GM21737 (cell line): Measurements from ENCODE around the gene ANKRD9.

ENCODE experiments used
- ATAC-seq: cut with Tn5 transposase; IDR thresholded peaks from one replicate; pipeline ENCODE4 v1.9.1; 2021; ENCODE audit warnings: mild to moderate bottlenecking, moderate library complexity; ENCODE audit not compliant: unreplicated experiment

The ANKRD9 gene

DNA sequence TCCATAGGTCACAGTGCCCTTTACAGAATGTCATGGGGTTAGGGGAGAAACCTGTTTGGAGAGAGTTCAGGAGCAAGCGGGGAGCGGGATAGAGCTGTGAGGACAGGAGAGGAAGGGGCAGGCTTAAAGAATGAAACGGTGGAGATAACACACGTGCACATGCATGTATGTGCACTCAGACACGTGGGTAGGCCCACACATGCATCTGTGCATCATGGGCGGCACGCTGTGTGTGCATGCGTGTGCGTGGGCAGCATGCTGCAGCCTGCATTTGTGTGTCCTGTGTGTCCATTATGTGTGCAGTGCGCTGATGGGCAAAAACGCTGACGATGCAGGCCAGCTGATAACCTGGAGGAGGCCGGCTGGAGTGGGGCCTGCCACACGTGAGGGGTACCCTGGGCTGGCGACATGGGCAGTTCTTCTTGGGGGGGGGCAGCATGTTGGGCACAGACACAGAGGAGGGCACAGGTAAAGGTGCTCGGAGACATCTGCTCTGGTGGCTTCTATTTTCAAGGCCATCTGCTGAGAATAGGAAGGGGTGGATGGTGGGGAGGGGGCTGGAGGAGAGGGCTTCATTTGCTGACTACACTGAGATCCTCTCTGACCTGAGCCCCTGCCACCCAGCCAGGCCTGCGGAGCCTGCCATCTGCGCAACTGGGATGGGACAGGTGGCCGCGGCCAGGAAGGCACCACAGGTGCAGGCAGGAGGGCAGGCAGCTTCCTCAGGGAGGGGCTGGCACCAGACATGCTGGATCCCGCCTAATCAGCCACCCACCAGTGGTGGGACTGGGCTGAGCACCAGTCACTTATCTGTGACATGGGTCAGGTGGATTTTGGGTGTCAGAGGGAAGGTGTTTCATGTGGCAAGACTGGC lies 4.6 kb upstream of the ANKRD9 start:
- ATAC-seq: no peak

DNA sequence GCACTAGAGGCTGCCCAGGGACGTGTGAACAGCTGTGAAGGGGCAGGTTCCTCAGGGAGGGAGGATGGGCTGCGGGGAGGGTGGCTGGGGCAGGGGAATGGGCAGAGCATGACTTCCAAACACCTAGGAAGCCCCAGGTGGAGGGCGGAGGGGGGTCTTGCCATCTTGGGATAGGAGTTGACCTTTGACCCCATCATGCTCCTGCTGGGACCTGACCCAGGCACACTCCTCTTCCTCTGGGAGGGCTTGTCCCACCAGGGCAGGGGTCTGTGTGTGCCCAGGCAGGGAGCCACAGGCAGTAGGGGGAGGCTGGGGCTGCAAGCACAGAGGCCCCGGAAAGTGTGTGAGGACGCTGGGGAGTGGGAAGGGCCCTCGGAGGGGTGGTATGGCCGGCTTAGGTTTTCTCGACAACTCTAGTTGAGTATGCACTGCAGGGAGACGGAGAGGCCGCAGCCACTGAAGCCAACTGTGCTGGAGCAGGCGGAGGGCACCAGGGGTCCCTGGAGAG lies 3.3 kb upstream of the ANKRD9 start:
- ATAC-seq: no peak

DNA sequence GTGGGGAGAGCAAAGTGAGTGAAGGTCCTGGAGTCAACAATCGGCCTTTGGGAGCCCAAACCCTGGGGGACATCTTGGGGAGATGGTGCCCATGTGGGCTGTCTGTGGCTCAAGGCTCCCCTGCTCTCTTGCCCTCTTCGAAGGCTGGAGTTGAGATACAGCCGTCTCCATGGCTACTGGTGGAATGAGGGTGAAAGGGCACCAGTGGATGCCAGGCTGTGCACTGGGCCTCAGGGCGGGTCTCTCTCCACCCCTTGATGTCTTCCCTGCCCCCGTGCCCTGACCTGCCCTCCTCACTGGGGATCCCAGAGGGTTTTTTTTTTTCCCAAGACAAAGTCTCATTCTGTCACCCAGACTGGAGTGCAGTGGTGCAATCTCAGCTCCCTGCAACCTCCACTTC lies 2.0 kb upstream of the ANKRD9 start:
- no peak for ATAC-seq

DNA sequence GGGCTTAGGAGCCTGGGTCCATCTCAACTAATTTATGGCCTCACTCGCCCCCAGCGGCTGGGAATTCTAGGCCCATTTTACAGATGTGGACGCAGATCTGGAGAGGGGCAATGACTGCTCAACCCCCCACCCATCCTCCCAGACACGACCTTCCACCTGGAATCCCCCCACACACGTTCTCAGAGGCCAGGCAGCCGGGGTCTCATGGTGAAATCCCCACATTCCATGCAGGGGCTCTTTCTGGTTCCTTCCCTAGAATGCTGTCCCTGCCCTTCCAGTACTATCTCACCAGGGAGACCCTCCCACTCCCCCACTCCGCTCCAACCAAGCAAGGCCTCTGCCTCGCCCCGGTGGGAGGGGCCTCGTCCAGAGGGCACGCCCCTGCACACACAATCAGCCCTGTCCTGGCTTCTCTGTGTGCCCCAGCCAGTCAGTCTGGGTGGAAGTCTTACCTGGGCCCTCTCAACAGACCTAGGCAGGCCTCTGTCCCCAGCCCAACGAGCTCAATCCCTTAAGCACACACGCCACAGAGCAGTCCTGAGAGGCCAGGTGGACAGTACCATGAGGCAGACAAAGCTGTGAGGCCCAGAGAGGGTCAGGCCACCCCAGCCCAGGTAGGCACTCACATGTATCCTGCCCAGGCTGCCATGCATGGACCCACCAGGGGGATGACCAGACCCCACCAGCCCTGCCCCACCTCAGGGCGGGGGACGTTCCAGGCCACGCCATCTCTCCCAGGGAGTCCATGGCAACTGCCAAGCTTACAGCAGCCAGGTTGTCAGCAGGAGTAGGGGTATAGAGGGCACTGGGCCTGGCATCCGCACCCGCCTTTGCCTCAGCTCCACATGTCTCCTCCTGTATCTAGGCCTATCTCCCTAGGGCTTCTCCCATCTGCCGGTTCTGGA lies 1.3 kb upstream of the ANKRD9 start:
- ATAC-seq: no peak

DNA sequence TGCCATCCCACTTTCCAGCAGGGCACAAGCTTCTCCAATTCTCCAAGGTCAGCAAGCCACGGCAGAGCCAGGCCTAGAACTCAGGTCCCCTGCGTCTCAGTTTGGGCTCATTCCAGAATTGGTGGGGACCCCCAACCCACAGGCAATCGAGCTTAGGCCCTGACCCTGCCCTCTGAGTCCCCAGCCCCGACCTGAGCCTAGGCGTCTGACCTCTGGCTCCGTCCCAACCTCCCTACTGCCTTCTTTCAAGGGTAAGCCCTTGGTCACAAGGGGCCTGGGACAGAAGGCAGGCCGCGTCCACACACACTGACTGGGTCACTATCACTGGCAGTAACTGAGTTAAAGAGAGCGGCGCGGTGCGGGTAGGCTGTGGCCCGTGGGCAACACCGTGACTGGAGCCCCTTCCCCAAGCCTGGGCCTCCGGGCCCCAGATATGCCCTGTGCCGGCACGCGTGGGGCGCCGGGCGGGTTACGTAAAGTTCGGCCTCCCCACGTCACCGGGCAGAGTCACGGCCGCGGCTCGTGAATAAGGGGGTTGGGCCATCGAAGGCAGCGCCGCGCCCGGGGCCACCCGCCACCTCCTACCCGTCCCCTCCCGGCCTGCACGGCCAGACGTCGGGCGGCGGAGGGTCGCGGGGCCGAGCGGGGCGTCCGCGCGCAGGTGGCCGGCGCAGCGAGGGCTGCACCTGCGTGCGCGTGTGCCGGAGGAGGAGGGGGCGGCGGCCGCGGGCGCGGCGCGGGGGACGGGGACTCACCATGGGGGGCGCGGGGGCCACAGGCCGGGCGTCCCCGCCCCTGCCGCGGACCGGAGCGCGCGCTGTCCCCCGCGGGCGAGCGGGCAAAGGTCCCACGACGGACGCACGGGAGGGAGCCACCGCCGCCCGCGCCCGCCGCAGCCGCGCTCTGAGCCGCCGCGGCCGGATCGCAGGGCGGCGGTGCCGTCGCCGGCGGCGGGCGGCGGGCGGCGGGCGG lies 516 bp downstream of the ANKRD9 start:
- no peak for ATAC-seq

DNA sequence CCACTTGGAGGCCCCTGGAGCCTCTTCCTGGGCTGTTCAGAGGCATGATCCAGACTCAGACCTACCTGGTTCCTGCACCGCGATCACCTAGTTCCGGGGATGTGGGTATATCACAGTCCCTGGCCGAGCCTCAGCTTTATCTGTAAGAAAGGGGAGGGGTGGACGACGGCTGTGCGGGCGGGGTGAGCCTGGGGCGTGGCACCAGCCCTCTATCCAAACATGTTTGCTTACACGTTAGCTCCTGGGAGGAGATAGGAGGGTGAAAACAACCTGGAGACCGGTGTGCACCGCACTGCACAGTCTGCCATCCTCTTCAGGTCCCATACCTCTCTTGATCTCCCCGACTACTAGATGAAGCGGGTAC lies 1.2 kb downstream of the ANKRD9 start:
- no peak for ATAC-seq

DNA sequence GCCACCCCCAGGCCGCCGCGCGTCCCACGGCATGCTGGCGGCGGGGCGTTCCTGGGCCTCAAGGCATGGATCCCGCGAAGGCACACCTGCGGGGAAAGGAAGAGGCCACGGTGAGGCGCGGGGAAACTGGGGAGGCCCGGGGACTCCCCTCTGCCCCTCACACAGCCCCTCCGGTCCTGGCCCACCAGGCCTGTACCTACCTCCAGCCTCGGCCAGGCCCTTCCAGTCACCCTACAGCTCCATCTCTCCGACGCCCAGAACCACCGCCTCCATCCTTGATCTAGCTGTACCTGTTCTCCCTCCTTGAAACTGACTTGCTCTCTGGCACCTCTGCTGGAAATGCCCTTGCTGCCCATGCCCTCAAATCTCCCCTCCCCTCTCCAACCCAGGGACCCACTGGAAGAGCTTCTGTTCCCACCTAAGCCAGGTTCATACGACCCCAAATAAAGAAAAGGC lies 1.7 kb downstream of the ANKRD9 start:
- ATAC-seq: no peak

DNA sequence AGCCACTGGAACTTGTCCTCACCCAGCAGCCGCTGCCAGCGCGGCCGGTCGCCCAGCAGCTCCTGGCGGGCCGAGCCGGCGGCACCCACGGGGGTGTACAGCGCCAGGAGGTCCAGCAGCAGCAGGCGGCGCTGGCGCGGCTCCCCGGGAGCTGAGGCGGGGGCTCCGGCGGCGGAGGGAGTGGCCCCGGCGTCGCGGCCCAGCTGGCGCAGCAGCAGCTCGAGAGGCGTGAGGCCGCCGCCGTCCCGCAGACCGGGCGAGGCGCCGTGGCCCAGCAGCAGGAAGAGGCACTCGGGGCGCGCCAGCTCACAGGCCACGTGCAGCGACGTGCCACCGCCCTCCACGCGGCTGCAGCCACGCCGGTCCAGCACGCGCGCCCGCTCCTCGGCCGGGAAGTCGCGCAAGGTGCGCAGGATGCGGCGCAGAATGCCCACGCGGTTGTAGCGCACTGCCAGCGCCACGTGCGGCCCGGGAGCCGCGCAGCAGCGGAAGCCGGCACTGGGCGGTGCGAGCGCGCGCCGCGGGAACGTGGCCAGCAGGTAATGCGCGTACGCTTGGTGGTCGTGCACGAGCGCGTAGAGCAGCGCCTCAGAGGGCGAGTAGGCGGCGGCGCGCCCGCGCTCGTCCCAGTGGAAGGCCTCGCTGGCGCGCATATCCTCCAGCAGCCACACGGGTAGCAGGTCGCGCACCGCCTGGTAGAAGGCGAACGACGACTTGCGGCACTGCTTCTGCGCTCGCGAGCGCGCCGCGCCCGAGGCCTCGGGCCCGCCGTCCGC lies 2.3 kb downstream of the ANKRD9 start:
- ATAC-seq: no peak

DNA sequence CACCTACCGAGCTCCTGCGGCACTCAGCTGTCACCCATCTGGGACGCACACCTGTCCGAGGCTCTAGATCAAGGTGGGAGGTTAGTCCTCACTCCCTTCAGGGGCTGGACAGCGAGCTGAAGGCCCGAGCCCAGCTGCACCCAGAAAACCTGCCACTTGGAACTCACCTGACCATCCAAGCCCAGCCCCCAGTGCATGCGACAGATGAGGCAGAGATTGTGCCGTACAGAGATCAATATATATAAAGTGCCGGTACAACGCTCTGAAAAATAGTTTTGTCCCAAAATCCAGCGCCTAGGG lies 3.0 kb downstream of the ANKRD9 start:
- no peak for ATAC-seq

DNA sequence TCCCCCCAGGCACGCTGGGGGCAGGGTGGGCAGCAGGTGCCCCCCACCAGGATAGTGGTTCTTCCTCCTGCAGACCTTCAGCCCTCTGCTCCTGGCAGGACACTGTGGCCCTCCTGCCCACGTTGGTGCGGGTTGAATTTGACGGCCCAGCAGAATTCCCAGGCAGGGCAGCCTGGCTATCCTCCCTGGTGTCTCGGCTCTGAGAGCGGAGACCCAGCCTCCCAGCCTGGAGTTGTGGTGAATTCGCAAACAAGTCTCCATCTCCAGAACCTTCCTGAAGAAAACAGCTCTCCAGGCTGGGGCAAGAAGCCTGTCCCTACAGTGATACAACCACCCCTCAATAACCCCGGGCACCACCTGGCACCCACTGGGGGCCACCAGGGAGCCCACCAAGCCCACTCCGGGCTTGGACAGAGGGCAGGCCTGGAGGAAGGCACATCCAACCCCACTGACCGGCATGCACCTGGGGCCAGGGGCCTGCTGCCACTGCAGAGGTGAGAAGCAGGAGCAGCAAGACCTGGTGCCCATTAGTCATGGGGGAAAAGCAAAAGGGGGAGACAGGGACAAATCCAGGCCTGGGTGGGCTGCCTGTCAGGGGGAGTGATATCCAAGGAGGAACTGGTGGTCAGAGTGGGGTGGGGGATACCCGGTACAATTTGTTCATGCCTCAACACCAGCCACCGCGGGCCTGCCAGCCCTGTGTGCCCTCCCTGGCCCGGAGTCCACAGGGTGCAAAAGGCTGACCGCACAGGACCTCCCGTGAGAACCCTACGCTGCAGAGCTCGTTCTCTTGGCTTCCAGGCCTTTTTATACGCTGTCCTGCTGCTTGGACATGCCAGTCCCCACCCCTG lies 3.6 kb downstream of the ANKRD9 start:
- no peak for ATAC-seq

DNA sequence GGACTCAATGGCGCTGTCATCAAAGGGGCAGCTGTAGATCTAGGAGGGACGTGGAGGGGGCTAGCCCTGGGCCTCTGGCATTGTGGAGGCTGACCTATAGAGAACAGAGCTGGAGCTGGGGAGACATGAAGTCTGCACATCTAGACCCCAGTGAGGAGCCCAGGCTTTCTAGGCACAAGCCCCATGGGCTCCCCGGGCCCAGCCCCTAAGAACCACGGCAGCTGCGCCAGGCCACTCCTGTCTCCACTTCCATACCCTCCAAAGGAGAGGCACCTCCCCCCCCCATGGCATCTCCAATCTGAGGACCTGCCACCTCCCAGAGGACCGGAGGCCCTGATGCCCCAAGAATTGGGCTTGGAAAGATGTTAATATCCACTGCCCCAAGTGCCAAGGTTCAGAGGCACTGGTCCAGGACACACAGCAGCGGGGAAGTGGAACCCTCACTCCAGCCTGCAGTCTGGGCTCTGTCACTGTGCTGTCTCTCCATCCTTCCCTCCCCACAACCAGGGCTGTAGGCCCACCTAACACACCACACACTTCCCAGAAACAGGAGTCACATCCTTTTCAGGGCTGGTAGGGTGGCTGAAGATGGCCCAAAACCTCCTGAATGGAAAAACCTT lies 4.5 kb downstream of the ANKRD9 start:
- no peak for ATAC-seq

DNA sequence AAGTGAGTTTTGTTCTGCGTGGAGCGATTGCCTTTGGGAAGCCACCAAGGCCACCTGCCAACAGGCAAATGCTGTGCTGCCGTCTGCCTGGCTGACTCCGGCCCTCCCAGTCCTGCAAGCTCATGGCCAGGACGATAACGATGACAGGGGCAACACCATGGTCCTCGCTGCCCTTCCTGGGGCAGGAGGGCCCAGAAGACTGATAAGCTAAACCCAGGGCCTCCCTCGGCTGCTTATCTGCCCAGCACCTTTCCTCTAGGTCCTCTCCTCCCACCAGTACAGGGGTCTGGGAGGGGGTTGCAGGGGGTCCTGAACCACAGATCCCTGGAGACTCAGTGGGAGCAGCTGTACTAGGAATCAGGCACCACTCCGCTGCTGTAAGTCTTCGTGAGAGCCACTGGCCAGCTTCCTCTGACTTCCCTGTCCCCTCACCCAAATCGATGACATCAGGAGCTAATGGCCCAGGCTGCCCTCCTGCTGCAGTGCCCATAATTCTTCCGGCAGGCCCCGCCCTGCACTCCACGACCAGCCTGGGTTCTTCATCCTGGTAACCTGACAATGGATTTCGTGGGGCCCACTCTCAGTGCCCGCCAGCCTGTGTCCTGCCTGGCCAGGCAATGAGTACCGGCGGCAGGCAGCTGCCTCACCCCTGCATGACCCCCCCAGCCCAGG lies 5.1 kb downstream of the ANKRD9 start:
- ATAC-seq: no peak

DNA sequence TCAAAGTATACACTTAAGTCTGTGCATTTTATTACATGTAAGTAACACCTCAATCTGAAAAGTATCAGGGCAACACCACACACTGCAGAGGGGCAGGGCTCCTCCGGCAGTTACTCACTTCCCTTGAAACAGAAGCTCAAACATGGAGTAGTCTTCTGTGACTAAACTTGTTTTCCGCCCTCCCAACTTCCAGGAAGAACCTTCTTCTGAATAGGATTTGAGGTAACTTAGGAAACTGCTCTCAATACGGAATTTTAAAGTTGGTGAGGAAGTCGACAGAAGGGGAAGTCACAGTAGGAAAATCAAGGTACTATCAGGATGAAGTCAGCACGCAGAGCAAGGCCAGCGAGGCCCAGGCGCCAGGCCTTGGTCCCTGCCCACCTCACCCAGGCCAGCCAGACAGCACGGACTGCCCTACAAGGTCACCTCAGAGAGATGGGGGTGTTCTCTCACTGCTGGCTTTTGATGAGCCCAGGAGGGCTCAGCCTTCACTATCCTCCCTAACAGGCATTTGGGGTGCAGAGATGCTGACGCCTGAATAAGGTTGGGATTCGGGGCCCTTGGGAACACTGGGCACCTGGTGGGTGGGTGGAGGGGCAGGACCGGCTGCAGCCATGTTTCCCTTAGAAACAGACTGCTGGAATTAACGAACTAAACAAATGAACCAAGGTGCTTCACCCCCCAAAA lies 5.8 kb downstream of the ANKRD9 start:
- no peak for ATAC-seq

DNA sequence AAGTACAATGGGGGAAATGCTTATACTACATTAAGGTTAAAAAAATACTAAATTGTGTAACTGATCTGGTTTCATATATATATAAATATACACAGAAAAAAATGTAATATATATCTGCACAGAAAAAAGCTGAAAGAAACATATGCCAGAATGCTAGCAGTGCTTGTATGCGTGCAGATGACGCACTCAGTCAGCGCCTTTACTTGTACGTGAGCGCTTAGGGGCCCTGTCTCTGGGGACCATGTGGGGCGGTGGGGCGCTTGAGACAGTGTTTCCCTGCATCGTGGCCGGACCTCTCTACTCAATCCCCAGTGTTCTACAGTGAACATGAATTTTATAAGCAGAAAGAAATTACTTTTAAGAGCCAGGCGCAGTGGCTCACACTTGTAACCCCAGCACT lies 7.0 kb downstream of the ANKRD9 start:
- ATAC-seq: no peak

DNA sequence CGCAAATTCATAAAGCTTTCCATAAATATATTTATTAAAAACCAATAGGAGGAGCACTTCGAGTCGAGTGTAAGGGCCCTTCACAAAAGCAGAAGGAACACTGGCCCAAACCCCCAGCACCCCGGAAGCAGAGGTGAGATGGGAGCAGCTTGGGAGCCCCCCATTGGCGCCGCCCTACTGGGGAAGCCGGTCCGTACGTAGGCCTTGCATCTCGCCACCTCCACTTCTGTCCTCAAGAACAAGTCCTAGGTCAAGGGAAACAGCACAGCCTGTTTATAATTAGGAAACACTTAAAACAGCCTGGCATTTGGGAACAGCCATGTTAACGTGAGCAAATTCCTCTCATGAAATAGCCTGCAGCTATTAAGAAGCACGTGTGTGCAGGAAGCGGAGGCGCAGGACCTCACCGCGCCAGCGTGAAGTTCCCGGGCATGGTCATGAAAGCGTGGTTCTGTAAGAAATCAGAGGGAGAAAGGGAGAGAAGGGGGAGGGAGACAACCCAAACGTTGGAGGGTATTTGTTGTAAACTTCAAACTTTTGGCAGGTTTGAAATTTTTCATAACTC lies 7.7 kb downstream of the ANKRD9 start:
- ATAC-seq: no peak

DNA sequence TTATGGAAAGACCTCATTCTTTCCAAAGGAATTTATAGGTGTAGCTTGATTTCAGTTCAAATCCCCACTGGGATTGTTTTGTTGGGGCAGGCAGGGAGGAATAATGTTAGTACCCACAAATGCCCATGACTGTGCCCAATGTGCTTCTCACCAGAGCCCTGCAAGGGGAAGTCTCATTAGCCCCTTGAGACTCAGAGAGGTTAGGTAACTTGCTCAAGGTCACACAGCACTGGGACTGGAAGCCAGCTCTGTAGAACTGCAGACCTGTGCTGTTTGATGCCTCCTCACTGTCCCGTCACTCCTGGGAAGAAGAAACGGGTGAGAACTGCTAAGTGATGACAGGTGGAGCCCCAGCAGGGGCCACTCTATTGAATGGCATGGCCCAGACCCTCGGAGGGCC lies 8.9 kb downstream of the ANKRD9 start:
- no peak for ATAC-seq

DNA sequence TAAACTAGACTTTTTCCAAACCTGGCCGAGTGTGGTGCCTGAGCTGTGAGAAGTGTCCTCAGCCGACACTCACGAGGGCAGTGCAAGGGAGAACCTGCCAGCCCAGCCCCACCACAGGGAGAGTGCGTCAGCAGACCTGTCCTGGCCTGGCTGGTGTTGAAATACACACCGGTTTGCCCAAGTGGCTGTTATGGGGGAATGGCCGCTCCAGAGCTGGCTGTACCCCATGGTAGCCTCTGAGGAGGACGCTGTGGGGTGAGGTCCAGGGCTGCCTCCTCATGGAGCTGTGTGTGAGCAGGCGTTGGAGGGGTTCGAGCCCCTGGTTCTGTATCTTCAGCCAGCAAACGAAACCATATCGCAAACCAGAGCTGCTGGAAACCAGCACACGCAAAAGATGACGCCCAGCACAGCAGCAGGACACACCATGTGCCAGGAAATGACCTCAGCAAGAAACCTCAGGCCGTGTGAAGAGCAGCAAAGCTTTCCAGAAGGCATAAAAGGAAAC lies 9.4 kb downstream of the ANKRD9 start:
- ATAC-seq: no peak
